Activated naive CD8-positive, alpha-beta T cell treated with anti-CD3 and anti-CD28 coated beads, Interleukin-2, amount 50 U/mL, for 16 hours (primary cell): ENCODE measurements around the gene OGFOD2.

ENCODE experiments used
- DNase-seq: peaks from one replicate; pipeline ENCODE4 v3.0.0-alpha.2; 2020; ENCODE audit warnings: low read depth, low spot score

Gene OGFOD2

DNA sequence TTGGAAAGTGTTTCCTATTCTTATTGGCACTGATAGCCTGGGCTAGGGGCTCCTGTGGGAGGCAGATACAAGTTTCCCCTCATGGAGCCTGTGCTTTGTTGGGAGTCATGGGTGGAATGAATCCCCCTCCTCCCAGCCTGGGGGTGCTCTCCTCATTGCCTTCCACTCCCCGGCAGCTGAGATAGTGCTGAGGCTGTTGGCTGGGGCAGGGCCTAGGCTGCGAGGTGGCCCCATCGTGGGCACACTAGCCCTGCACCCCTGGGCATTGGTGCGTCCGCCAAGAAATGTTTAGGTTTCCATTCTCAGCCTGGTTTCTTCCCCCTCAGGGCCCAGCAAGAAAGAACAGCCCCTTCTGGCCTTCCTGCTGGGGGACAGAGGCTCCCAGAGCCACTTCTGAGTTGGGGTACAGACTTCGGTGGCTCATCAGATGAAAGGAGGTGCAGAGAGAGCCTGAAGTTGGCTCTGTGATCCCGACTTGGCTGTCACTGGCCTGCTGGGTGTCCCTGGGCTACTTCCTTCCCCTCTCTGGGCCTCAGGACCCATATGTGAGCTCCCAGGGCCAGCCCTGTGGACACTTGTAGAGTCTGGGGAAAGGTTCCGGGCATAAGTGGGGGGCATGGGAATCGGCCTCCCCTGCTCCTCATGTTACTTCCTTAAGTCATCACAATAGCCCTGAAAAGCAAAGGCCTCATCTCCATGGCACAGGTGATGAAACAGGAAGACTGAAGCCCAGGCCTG is 2.8 kb downstream of the OGFOD2 start:
- DNase-seq, result no peak

DNA sequence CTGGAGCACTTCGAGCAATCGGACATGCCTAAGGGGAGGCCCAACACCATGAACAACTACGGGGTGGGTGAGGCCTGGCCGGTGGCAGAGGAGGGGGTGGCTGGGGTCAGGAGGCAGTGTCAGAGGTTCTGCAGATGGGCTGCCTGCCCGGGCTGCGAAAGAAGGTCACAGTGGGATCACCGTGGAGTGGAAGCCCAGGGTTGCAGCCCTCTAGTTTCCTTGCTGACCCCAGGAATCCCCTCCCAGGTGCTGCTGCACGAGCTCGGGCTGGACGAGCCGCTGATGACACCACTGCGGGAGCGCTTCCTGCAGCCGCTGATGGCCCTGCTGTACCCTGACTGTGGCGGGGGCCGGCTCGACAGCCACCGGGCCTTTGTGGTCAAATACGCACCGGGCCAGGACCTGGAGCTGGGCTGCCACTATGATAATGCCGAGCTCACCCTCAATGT is 3.5 kb downstream of the OGFOD2 start:
- DNase-seq, result no peak

DNA sequence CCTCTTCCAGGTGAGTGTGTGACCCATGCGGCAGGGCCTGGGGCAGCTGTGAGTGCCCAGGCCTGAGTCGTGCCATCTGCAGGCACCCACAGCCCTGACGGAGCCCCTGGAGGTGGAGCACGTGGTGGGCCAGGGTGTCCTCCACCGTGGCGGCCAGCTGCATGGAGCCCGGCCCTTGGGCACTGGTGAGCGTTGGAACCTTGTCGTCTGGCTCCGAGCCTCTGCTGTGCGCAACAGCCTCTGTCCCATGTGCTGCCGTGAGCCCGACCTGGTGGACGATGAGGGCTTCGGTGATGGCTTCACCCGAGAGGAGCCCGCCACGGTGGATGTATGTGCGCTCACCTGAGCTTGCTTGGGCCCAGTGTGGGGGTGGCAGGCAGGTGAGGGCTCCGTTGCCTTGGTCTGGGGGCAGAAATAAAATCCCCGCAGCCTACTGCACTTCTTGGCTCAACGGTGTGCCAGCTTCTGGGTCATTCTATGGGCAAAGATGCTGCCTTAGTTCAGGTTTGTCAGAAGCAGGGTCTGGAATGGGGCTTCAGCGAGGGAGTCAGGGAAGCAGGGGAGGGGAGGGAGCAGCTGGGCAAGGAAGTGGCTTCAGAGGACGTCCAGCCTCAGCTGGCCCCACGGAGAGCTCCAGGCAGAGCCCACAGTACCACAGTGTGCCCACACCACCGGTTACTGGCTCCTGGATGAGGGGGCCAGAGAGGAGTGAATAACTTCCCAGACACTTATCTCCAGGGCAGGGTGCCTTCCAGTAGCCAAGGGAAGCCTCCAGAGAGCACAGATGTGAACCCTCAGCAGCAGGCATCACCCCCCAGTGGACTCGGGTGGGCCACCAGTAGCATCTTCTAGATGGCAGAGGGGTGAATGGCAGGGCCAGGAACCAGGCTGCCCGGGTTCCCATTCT is 4.2 kb downstream of the OGFOD2 start:
- DNase-seq, result no peak

DNA sequence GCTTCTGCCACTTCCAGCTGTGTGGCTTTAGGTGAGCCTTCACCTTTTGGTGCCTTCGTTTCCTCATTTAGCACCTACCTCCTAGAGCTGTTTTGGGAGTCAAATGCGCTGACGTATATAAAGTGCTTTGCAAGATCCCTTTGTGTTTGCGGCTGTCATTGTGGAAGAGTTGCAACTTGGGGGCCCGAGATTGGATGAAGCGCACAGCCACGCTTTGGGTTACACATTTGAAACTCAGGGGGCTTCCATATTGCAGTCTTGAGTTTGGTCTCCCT is 4.8 kb downstream of the OGFOD2 start:
- no peak for DNase-seq

DNA sequence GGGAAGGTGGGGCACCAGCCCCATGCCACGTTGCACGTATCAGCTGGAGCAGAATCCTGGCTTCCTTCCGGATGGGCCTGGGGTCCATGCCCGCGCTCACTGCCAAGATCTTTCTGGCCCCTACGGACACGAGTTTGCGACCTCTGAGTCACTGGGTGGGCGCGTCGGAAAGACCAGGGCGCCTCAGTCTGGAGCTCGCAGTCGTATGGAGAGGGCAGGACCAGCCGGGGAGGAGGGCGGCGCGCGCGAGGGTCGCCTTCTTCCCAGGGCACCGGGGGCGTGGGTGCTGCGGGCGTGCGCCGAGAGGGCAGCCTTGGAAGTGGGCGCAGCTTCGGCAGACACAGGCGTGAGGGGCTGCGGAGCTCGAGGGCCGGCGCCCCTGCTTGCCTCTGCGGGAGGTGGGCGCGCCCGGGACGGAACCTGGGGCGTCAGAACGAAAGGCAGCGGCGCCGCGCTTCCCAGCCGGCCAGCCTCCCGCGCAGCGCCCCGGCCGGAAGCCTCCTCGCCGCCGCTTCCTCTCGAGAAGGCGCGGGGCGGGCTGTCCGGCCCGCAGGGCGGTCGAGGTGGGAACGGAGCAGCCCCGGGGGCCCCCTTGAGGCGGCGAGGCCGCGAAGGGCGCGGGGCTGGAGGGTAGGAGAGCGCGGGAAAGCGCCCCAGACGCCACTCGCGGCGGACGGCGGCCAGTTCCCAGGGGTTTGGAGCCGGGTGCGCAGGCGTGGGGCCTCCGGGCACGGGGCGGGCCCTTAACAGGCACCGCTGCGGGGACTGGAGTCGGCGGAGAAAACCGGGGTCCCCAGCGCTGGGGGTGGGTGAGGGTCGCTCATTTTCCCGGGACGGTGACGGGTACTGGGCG is 5.4 kb downstream of the OGFOD2 start, which contains the start of gene ARL6IP4:
ARL6IP4 (plus strand) TSS at position 499 of the 853 bp plus-strand sequence. CDS start 459 bp downstream, outside the sequence.
- peak; percentile 11 for DNase-seq

DNA sequence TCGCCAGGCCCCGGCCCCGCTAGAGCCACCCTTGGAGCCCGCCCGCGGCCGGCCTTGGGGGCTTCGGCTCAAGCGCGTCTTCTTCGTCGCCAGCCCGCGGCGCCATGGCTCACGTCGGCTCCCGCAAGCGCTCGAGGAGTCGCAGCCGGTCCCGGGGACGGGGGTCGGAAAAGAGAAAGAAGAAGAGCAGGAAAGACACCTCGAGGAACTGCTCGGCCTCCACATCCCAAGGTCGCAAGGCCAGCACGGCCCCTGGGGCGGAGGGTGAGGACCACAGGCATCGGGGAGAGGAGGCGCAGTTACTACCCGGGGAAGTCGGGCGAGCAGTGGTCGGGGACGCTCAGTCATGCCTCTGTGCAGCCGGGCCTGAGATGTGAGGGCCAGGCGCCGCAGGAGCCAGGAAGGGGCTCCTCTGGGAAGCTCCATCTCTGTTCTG is 6.0 kb downstream of the OGFOD2 start:
- no peak for DNase-seq

DNA sequence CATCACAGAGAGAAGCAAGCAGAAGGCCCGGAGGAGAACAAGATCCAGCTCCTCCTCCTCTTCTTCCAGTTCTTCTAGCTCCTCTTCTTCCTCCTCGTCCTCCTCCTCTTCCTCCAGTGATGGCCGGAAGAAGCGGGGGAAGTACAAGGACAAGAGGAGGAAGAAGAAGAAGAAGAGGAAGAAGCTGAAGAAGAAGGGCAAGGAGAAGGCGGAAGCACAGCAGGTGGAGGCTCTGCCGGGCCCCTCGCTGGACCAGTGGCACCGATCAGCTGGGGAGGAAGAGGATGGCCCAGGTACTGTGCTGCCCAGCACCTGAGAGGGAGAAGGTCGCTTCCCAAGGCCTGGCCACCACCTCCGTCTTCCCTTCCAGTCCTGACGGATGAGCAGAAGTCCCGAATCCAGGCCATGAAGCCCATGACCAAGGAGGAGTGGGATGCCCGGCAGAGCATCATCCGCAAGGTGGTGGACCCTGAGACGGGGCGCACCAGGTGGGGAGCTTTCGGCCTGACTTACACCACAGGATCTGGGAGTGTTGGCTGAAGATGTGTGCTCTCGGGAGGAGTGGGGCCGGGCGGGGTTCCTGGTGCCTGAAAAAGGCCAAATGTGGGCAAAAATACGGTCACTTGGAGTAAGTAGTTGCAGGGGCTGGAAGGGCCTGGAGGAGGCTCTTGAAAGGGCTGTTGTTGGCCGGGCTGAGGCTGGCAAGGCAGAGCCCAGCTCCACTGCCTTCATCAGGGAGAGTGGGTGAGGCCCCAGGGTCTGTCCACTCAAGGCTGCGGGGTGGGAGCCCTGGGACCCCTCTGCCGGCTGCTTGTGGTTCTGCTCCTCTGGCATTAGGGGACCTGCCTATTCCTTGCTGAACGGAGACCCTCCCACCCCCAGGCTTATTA is 6.8 kb downstream of the OGFOD2 start:
- no peak for DNase-seq

DNA sequence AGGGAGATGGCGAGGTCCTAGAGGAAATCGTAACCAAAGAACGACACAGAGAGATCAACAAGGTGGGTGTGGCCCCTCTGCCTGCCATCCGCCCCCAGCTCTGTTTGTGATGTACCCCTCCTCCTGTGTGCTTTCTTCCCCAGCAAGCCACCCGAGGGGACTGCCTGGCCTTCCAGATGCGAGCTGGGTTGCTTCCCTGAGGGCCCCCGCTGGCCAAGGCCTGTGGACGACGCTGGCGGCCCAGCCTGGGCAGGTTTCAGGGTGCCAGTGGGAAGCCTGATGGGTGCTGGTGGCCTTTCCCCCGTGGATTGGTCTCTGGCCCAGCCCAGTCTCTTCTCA is 7.4 kb downstream of the OGFOD2 start:
- DNase-seq, result no peak

DNA sequence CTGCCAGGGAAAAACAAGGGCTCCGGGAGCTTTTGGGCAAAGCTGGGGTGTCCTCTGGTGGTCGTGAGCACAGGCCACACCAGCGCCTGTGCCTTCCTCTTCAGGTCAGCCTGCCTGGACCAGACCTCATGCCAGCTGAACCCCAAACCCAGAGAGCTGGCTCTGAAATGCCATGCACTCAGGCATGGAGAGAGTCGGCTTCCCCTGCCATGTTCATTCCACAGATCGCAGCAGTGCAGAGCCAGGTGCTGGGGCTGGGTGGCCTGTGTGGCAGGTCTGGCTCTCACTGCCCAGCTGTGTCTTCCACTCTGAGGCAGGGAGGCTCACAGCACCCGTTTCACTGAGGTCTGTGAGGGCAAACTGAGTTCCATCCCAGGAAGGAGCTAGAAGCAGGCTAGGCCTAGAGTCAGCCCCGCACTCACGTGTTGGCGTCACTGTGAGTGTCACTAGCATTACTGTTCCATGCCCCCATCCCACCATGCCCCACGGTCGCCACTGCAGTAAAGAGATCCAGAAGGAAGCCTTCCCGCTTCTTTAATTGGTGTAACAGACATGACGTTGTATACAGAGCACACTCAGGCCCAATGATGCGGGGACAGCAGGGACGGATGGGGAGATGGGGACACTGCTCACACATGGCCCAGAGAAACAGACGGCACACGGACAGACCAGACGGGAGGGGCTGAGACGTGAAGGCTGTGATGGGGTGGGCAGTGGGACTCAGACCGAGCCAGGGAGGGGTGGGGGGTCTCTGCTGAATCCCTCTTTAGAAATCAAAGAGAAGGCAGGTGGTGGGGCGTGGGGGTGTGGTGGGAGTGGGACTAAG is 8.1 kb downstream of the OGFOD2 start:
- no peak for DNase-seq

DNA sequence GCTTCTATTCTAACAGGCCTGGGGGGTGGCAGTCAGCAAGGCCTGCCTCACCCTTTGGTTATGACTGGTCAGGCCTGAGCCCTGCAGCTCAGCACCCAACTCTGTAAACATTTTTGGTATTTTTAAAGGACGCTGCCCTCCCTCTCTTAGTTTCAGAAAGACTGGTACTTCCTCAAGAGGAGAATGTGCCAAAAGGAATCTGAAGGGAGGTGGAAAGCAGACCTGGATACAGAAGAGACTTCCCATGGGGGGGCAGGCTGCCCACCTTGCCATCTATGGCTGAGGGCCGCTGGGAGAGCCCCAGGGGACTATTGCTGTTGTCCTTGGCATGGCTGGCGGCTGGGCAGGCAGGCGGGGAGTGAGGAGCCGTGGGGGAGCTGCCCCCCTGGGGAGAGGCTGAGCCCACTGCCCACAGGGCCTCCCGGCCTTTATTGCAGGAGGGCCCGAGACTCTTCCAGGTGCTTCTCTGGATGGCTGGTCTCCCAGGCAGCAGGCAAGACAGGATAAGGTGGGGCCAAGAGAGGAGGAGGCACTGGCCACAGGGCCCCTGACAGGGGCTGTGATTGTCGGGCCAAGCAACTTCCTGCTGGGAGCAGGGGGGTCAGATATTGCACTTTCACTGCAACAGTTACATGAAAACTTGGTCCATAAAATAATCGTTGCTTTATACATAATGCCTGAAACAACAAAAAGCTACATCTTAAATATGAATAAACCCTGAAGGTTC is 8.9 kb downstream of the OGFOD2 start:
- no peak for DNase-seq

DNA sequence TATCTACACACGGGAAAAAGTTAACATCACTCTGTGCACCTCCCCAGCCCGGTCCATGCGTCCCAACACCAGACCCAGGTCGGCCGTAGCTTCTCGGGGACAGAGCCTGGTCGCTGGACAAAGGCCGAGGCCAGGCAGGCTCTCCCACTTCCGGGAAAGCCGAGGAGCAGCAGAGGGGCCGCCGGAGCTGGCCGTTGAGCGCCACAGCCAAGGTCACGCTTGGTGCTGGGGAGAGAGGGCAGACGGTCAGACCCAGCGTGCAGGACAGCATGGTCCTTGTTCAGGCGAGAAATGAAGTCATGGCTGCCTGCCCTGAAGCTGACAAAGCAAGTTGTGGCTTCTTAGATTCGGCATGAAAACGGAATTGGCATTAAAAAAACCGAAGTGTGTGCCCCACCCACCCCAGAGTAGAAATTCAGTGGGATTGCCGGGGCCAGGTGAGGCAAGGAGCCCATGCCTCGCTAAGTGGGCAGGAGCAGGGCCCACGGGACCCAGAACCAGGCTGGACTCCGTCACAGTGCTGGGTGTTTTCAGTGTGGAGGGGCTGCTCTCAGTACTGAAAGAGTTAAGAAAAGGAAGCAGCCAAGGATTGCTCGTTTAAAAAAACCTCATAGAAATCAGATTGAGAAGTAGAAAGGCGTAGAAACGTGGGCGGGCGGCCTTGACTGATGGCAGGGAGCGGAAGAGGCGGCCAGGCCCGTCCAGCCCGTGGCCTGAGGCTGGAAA is 9.7 kb downstream of the OGFOD2 start:
- no peak for DNase-seq

DNA sequence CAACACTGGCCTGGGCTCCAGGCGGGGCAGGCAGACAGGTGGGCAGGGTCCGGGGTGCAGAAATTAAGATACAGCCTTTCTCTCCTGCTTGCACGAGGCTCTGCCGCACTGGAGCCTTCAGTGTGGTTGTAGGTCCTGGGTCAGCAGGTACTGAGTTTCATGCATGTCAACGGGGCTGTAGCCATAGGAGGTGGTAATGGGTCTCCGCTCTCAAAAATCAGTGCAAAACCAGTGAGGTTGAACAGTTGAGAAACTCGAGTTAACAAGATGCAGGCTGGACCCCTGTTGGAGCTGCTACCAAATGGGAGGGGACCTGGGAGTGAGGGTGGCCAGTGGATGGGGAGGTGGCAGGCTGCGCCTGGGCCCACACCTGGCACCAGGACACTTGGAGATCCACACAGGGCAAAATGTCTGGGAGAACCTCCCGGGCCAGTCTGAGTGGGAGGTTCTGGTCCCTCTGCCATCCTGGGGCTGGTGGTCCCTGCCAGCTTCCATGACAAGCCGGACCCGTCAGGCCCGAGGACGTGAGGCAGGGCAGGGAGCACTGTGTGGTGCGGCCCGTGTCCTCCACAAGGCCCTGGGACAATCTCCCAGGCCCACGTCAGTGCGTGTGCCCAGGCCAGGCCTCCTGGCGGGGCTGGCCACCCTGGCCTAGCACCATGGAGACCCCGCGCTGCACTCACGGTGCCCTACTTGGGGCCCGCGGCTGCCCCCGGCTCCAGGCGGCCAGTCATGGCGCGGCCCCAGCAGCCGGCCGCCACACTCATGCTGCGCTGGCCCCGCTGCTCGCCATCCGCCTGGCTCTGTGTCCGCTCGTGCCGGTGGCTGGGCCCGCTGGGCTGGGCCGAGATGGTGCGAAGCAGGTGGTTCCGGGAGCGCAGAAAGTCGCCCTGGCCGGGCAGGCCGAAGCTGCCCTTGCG is 10.6 kb downstream of the OGFOD2 start:
- no peak for DNase-seq

DNA sequence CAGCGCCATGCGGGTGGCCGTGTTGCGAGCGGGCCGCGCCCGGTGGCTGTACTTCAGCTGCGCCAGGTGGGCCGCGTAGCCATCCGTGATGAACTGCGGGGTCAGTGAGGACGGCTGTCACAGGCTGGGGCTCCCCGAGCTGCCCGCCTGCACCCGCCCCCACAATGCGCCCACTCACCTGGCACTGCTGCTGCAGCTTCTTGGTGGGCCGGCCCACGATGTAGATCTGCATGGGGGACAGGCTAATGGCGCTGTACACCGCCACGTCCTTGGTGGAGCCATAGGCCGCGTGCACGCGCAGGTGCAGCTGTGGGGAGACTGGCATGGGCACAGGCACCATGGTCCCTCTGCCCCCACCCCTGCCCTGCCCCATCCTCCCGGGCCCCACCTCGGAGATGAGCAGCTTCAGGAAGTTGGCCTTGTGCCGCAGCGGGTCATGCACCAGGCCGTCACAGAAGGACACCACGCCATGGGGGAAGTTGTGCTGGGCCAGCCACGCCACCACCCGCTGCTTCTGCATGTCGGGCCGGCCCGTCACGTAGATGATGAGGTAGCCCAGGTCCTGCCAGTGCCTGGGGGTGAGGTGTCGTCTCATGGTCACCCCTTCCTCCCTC is 11.3 kb downstream of the OGFOD2 start:
- DNase-seq, result no peak

DNA sequence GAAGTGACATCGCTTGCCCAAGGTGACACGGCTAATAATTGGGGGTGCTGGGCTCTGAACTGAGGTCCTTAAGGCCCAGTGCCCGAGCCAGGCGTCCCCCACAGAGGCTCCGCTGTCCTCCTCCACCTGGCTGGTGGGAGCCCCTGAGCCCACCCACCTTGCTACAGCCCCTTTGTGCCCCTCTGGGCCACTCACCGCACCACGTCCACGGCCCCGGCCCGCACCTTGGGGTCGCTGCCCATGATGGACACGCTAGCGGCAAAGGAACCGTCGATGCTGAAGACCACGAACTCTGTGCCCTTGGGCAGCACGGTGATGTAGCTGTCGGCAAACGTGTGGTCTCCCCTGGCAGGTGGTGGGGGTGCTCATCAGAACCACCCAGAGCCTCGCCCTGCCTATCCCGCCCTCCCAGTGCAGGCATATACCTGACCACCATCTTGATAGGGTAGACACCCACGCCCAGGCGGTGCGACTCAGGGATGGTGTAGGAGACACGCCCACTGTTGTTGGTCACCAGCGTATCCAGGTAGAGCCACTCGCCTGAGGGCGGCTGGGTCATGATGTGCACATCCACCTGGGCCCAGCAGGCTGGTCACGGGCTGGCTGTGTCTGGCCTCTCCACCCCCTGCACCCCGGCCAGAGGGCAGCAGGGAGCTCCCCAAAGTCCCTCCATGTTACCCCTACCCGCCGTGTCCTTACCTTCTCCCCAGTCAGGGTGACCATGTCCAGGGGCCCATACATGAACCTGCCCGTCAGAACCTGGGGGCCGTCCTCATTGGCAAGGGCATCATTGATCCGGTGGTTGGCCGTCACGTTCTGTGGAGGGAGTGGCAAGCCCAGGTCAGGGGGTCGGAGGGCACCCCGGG is 12.3 kb downstream of the OGFOD2 start:
- DNase-seq, result no peak

DNA sequence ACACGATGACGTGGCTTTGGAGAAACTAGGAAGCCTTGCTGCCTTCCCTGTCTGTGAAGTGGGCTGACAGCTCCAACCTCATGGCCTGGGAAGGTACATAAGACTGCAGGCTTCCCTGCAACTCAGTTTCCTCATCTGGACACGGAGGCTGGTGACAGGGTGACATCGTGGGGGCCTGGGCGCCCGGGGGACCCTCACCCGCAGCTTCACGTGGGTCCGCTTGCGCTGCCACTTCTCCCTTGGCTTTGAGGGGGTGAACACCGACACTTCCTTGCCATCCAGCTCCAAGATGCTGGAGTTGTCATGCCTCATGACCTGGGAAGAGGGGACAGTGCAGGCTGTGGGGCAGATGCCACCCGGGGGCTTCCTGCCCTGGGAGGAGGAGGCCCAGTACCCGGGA is 13.0 kb downstream of the OGFOD2 start:
- DNase-seq, result no peak

DNA sequence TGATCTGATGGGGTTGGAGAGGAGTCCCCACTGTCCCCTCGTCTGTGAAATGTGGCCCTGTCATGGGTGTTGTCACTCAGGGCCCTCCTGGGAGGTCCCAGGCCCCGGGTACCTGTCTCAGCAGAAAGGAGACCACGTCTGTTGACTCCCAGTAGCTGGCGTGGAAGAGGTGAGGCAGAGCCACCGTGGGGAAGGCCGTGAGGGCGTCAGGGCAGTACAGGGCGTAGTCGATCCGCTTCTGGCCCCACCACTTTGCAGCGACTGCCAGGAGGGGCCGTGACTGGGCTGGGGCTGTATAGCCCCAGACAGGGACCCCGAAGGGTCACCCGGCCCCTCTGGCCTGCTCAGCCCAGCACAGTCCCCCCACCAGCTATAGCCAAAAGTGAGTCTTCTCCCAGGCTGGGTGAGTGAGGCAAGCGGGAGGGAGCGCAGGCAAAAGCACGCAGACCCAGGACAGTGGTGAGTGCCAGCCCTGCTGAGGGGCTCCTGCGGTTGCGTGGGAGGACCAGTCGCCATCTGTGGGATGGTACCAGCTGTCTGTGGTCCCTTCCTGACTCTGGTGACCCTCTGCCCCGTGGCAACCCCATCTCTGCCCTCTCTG is 13.7 kb downstream of the OGFOD2 start:
- no peak for DNase-seq
